IMR-90 (cell line): ENCODE data around the gene FARSB. TPM values are rescaled to one million over a fixed set of nuclear protein-coding genes. Genes with fewer than 3 reads are reported as not detected.

Experiments used
- ATAC-seq: fragments of 200-7000 bp; cut with Tn5 transposase; 2 replicates; pipeline ENCODE4 v1.9.1; 2020; ENCODE audit warnings: low read depth, mild to moderate bottlenecking, moderate library complexity
- BruUV-seq: library from RNA; stranded (reverse); fragments of 400-500 nt; replicated peaks from 2 replicates; lab custom pipeline; 2021; lab: Mats Ljungman, UMichigan
- CTCF ChIA-PET: fragments of 300-600 bp; formaldehyde crosslinking; extraction: SDS; loops from one replicate; lab custom pipeline; 2021; ENCODE audit warnings: antibody characterized with exemption; lab: Yijun Ruan, JAX
- POLR2A ChIA-PET: fragments of 300-600 bp; sonication (Branson Sonifier 250); formaldehyde crosslinking; loops from one replicate; lab custom pipeline; 2022; ENCODE audit warnings: antibody characterized with exemption; ENCODE audit not compliant: unreplicated experiment; lab: Charles Lee
- DNase-seq: peaks from one replicate; pipeline ENCODE4 v3.0.0; 2013
- H2AFZ ChIP-seq: replicated peaks from 2 replicates; pipeline ENCODE3; 2013; ENCODE audit warnings: low read length, mild to moderate bottlenecking; ENCODE audit not compliant: poor library complexity
- H2AK5ac ChIP-seq: 2 replicates; pipeline ENCODE4 v1.6.1; 2013; ENCODE audit warnings: low read depth, low read length, inconsistent platforms
- H2AK9ac ChIP-seq: replicated peaks from 2 replicates; pipeline ENCODE3; 2013; ENCODE audit warnings: mild to moderate bottlenecking, low read depth, low read length, moderate library complexity; ENCODE audit not compliant: poor library complexity
- H2BK120ac ChIP-seq: 2 replicates; pipeline ENCODE4 v1.6.1; 2013; ENCODE audit warnings: low read depth, low read length, inconsistent platforms
- H2BK15ac ChIP-seq: 3 replicates; pipeline ENCODE4 v1.6.1; 2013; ENCODE audit warnings: low read depth, low read length, inconsistent platforms
- H2BK20ac ChIP-seq: 2 replicates; pipeline ENCODE4 v1.6.1; 2013; ENCODE audit warnings: low read depth, mild to moderate bottlenecking, inconsistent platforms, low read length, moderate library complexity
- H2BK5ac ChIP-seq: 2 replicates; pipeline ENCODE4 v1.6.1; 2013; ENCODE audit warnings: mild to moderate bottlenecking, low read depth, low read length, inconsistent platforms; ENCODE audit not compliant: poor library complexity, severe bottlenecking
- H3K14ac ChIP-seq: replicated peaks from 2 replicates; pipeline ENCODE4 v1.6.1; 2013; ENCODE audit warnings: low read depth, low read length, inconsistent platforms
- H3K18ac ChIP-seq: 2 replicates; pipeline ENCODE4 v1.6.1; 2013; ENCODE audit warnings: low read depth, low read length, control low read depth
- H3K23ac ChIP-seq: 2 replicates; pipeline ENCODE4 v1.6.1; 2013; ENCODE audit warnings: low read depth, low read length, inconsistent platforms
- H3K27ac ChIP-seq: 2 replicates; pipeline ENCODE4 v1.5.1; 2013; ENCODE audit warnings: mild to moderate bottlenecking, control low read depth, low read length; ENCODE audit not compliant: insufficient read depth
- H3K27me3 ChIP-seq: 2 replicates; pipeline ENCODE4 v1.6.1; 2013; ENCODE audit warnings: low read length; ENCODE audit not compliant: control insufficient read depth, insufficient read depth
- H3K36me3 ChIP-seq: 2 replicates; pipeline ENCODE4 v1.6.1; 2013; ENCODE audit warnings: low read length, mixed read lengths; ENCODE audit not compliant: control insufficient read depth, insufficient read depth
- H3K4ac ChIP-seq: 2 replicates; pipeline ENCODE4 v1.6.1; 2013; ENCODE audit warnings: low read depth, low read length, inconsistent platforms
- H3K4me1 ChIP-seq: 2 replicates; pipeline ENCODE4 v1.6.1; 2013; ENCODE audit warnings: low read length, mixed read lengths; ENCODE audit not compliant: control insufficient read depth, insufficient read depth
- H3K4me2 ChIP-seq: 2 replicates; pipeline ENCODE4 v1.6.1; 2013; ENCODE audit warnings: low read depth, mild to moderate bottlenecking, control low read depth, low read length, moderate library complexity
- H3K4me3 ChIP-seq: 2 replicates; pipeline ENCODE4 v1.5.1; 2013; ENCODE audit warnings: low read depth, mild to moderate bottlenecking, control low read depth, low read length, moderate library complexity; ENCODE audit not compliant: insufficient read depth
- H3K56ac ChIP-seq: 2 replicates; pipeline ENCODE4 v1.6.1; 2013; ENCODE audit warnings: low read length, inconsistent platforms; ENCODE audit not compliant: insufficient read depth; ENCODE audit errors: extremely low read depth
- H3K79me1 ChIP-seq, 2 experiments: 2 replicates each; pipeline ENCODE4 v1.6.1; 2013; ENCODE audit warnings: low read length in 2 of 2, inconsistent platforms in 1 of 2, low read depth in 1 of 2
- H3K9ac ChIP-seq: 2 replicates; pipeline ENCODE4 v1.6.1; 2013; ENCODE audit warnings: low read depth, low read length, control low read depth
- H3K9me1 ChIP-seq: 2 replicates; pipeline ENCODE4 v1.6.1; 2013; ENCODE audit warnings: low read length, inconsistent platforms; ENCODE audit not compliant: insufficient read depth
- H3K9me3 ChIP-seq: 2 replicates; pipeline ENCODE4 v1.6.1; 2013; ENCODE audit warnings: low read length; ENCODE audit not compliant: control insufficient read depth, insufficient read depth
- H4K20me1 ChIP-seq: 2 replicates; pipeline ENCODE4 v1.6.1; 2013; ENCODE audit warnings: low read length, inconsistent platforms; ENCODE audit not compliant: insufficient read depth
- H4K5ac ChIP-seq: 2 replicates; pipeline ENCODE4 v1.6.1; 2013; ENCODE audit warnings: mild to moderate bottlenecking, low read depth, low read length, control low read depth
- H4K8ac ChIP-seq, 2 experiments: 2 replicates each; pipeline ENCODE4 v1.6.1; 2013; ENCODE audit warnings: low read depth in 2 of 2, low read length in 2 of 2, control low read depth in 1 of 2, inconsistent platforms in 1 of 2
- H4K91ac ChIP-seq: 2 replicates; pipeline ENCODE4 v1.6.1; 2013; ENCODE audit warnings: low read depth, low read length, inconsistent platforms; ENCODE audit not compliant: insufficient read depth
- MAZ ChIP-seq: IDR thresholded peaks from 2 replicates; pipeline ENCODE4 v1.6.1; 2012; ENCODE audit warnings: low read depth, mild to moderate bottlenecking, low read length, improper control_type of control experiment, moderate library complexity, borderline replicate concordance
- RCOR1 ChIP-seq: IDR thresholded peaks from 2 replicates; pipeline ENCODE4 v1.6.1; 2012; ENCODE audit warnings: mild to moderate bottlenecking, low read length, improper control_type of control experiment; ENCODE audit not compliant: insufficient replicate concordance
- WGBS, 2 experiments: methylation state at CpG; one replicate each; pipeline versions ENCODE4 v1.1.5 to v1.1.7; 2013; ENCODE audit warnings: missing lambda C conversion rate in 2 of 2; ENCODE audit not compliant: insufficient read length in 1 of 2; ENCODE audit errors: extremely low coverage in 2 of 2; 5-methylcytosine and 5-hydroxymethylcytosine counted together
- dilution Hi-C: fragments of 300-500 bp; cut with HindIII; formaldehyde crosslinking; loops from one replicate; pipeline ENCODE4 v1.14.3; 2018; ENCODE audit warnings: low sequenced_read_pairs; ENCODE audit not compliant: unreplicated experiment
- in situ Hi-C: fragments of 300-500 bp; cut with MboI; formaldehyde crosslinking; loops from 3 replicates; pipeline ENCODE4 v1.14.3; 2019; ENCODE audit warnings: low sequenced_read_pairs, inconsistent platforms, mixed read lengths
- intact Hi-C: fragments of 100-400 bp; cut with micrococcal nuclease; formaldehyde crosslinking; loops from 2 replicates; pipeline ENCODE4 v1.10.0; 2022
- polyA plus RNA-seq, 3 experiments: library from polyadenylated mRNA; depleted of rRNA; stranded (reverse); fragments of >200 nt; gene quantifications; 2 replicates each; pipeline ENCODE4 v1.2.3, GENCODE V29; 2012; ENCODE audit warnings: low replicate concordance in 1 of 3
- total RNA-seq: library from RNA; depleted of rRNA; stranded (reverse); fragments of >200 nt; gene quantifications from 2 replicates; pipeline ENCODE4 v1.2.3, GENCODE V29; 2012
- TF ChIP-seq, protein P1 (sequence below): fragments of 150-350 bp; IDR thresholded peaks from 2 replicates; pipeline ENCODE4 v1.6.1; 2016; ENCODE audit warnings: low read depth, mild to moderate bottlenecking, low read length, moderate library complexity, borderline replicate concordance

The FARSB gene
- total and polyA plus RNA-seq, 2 of the 4 experiments (the other 2 are of a cell fraction): 21.1 to 32.5 TPM

GRCh38 chr2:222615320-222615719 is 40.6 kb downstream of the FARSB start:
- Histone ChIP-seq H2BK20ac (no peak overlapping the region), H3K79me1 (no peaks in the 10 kb centered on the region; a peak in 1 of 4 replicates), H3K14ac (no peak overlapping the region), H3K9me3 (no peaks in the 10 kb centered on the region), H3K56ac (no peak overlapping the region), H2BK120ac (no peak overlapping the region), H3K36me3 (peaks cover 11% of the 10 kb centered on the region), H2AK5ac (no peak overlapping the region), H3K9me1 (no peaks in the 10 kb centered on the region), H3K4ac (no peak overlapping the region), H4K8ac (no peak overlapping the region), H3K18ac (no peak overlapping the region), H4K91ac (no peak overlapping the region), H4K5ac (no peak overlapping the region), H3K27ac (no peak overlapping the region), H2BK15ac (no peak overlapping the region), H3K23ac (no peak overlapping the region), H2AK9ac (no peak overlapping the region), H3K9ac (no peak overlapping the region), H3K4me2 (no peak overlapping the region), H3K27me3 (no peaks in the 10 kb centered on the region), H4K20me1 (no peaks in the 10 kb centered on the region), H3K4me1 (no peaks in the 10 kb centered on the region), H2BK5ac (no peak overlapping the region), H3K4me3 (no peak overlapping the region), H2AFZ (no peak overlapping the region)
- POLR2A ChIA-PET: no interaction called here
- intact Hi-C loops: no loop called here
- in situ Hi-C loops: no loop called here
- CTCF ChIA-PET: interaction anchor here (1.4 kb wide), 1 partner anchor 590 kb away, joined by 5 read pairs; no protein-coding TSS in a partner anchor
- dilution Hi-C loops: no loop called here
- BruUV-seq: no TSS peak
- DNase-seq (no peak), ATAC-seq (no peak)
- 100% methylated on average over 1 of the region's 2 CpGs; no CpG with 5 or more reads in 1 of the 2 experiments for WGBS, 2 experiments
- TF ChIP-seq RCOR1 (no peak), MAZ (no peak)
- TF ChIP-seq, protein P1, sequence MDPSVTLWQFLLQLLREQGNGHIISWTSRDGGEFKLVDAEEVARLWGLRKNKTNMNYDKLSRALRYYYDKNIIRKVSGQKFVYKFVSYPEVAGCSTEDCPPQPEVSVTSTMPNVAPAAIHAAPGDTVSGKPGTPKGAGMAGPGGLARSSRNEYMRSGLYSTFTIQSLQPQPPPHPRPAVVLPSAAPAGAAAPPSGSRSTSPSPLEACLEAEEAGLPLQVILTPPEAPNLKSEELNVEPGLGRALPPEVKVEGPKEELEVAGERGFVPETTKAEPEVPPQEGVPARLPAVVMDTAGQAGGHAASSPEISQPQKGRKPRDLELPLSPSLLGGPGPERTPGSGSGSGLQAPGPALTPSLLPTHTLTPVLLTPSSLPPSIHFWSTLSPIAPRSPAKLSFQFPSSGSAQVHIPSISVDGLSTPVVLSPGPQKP: no peak
